Measurements from ENCODE around the gene INTS1.
"Not testable (repeated sequence)": the region's sequence is repeated elsewhere in the genome, so short reads cannot be mapped to it uniquely, and the experiment has no call there.

The INTS1 gene

GRCh38 chr7:1460821-1461645, 43.2 kb downstream of the INTS1 start:
- DNase-seq: no peak

GRCh38 chr7:1459920-1460820, 44.0 kb downstream of the INTS1 start:
- DNase-seq: no peak

DNA sequence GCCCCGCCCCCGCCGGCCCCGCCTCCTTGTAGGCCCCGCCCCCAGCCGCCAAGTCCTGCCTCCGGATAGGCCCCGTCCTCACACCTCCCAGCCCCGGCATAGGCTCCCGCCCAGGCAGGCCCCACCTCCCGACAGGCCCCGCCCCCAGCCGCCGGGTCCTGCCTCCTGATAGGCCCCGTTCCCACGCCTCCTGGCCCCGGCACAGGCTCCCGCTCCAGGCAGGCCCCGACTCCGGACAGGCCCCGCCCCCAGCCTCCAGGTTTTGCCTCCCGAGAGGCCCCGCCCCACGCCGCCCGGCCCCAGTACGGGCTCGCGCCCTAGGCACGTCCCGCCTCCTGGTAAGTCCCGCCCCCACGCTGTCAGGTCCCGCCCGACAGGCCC, 44.7 kb downstream of the INTS1 start:
- DNase-seq: peak; percentile 96 to 98

DNA sequence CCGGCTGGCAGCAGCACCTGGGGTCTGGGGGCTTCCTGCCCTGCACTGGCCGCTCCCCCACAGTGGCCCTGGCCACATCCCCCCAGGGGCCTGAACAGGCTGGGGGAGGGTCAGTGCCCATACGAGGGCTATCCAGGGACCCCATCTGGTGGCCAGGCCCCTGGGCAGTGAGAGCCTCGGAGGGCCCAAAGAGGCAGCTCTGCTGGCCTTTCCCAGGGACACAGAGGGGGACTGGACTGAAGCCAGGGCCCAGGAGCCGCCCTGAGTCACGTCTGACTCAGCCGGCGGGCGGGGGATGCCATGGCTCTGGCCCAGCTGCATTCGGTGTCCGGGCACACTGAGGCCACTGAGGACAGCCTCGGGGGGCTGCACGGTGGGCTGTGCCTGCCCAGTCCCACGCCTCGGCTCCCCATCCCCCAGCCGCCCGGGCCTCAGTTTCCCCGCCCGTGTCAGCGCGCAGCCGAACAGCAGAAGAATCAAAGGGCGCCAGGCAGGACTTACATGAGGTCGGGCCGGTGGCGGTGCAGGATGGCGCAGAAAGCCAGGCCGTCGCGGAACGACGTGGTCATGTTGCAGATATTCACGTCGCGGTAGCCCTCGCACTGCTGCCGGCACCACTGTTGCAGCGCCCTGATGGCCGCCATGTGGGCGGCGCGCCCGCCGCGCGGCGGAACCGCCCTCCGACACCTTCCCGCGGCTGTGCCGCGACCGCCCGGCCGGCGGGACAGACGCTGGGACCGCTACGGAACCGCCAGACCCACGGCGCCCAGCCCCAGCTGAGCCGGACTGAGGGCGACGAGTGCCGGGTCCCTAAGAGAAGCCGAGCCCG, 45.3 kb downstream of the INTS1 start, which contains the start of gene MICALL2:
MICALL2 (minus strand) TSS at position 788 of the 829 bp plus-strand sequence; CDS start at position 644, 144 bp downstream.
- peak in 1 of 2 experiments; percentile 24 for DNase-seq

GRCh38 chr7:1457949-1458682, 46.1 kb downstream of the INTS1 start:
- DNase-seq: no peak

DNA sequence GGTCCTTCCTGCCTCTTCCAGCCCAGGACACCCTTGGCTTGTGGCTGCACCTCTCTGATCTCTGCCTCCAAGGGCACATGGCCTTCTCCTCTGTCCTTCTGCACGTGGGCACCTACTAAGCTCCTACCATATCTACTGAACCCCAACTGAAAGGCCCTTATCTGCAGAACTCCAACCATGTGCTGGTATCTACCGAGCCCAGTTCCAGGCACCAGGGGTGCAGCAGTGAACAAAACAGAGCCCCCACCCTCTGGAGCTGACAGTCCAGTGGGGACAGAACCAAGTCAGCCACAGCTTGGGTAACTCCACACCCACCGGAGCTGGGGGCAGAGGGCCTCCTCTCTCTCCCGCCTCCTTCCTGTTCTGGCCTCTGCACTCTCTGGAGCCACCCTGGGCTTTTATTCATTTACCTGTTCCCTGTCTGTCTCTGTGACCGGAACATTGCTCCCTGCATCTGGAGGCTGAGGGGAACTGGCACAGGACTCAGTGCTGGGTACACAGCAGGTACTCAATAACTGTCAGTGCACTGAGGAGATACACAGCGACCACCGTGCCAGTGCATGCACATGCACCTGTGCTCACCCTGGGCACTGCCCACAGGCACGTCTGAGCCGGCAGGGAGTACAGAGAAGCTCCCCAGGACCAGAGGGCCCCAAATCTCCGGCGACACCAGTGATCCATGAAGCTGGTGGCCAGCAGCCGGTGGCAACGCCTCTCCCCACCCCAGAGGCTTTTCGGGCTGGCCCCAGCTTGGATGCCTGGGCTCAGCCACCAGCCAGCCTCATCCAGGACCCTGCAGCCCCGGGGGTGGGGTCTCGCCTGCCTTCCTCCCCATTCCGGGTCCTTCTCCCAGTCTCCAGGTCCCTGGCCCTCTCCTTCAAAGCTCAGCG, 46.9 kb downstream of the INTS1 start:
- no peak for DNase-seq

DNA sequence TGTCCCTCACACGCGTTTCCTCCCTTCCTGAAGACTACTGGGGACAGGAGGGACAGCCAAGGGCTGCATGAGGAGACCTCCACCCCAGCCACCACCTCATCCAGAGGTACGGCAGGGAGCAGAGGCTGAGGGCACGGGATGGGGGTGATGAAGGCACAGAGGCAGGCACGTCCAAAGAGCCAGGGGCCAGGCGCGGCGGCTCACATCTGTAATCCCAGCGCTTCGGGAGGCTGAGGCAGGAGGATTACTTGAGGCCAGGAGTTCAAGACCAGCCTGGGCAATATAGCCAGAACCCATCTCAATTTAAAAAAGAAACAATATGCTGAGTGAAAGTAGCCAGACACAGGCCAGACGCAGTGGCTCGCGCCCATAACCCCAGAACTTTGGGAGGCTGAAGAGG, 48.2 kb downstream of the INTS1 start:
- DNase-seq: no peak

DNA sequence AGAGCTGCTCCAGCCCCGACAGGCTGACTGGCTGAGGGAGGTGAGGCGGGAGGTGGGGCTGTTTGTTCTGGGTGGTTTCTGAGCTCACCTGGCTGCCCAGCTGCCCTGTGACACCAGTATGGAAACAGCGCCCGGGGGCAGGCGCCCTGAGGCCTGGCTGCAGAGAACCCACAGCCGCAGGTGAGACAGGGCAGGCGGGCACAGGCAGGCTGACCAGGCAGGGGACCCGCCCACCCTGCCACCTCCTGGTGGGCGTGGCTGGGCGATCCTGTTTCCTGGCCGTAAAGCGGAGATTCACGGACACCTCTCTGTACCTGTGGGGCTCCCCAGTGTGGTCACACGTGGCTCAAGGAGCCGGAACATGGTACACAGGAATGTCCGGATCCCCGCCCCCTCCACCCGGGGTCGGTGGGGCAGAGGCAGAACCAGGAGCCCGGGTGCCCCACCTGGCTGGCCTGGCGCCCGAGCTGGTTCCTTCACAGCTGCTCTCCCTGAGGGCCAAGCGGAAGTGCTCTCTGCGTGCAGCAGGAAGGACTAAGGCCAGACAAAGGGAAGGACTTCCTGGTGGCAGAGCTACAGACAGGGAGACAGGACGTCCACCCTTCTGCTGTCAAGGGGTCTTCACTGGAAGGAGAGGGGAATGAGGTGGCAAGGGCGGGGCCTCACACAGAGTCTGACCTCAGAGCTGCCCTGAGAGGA, 48.8 kb downstream of the INTS1 start:
- no peak for DNase-seq

- no peak for DNase-seq
Measured at GRCh38 chr7:1454542-1454941, 49.6 kb downstream of the INTS1 start.

- no peak for DNase-seq
Measured at GRCh38 chr7:1452205-1452604, 52.0 kb downstream of the INTS1 start.

DNA sequence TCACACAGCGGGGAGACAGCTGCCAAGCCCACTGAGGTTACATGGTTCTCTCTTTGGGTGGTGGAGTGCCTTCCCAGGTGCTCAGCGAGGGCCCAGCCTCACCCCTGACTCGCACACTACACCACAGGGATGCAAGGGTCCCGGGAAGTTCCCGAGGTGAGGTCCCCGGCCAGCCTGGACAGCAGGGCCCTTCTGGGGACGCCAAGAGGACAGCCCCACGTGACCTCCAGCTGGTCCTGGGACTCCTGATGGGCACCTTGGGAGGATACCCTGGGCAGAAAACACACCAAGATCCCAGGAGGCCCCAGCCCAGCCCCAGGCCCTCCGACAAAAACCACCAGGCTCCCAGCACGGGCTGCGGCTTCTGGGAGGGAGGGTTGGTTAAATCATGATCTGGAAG, 53.2 kb downstream of the INTS1 start:
- DNase-seq: no peak

DNA sequence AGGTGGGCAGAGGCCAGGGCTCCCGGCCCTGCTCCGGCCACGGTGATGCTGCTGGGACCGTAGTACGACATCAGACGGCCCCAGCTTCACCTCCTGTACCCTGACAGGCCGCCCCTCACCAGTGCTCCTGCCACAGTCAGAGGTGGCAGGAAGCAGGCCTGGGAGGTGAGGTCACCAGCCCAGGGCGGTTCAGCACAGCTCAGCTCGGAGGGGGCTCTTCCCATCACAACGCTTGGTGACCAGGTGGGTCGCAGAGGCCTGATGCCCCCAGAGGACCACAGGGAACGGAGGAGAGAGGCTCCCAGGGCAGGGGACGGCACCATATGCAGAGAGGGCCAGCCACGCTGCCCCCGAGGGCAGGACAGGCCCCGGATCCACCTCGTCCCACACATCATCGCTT, 53.8 kb downstream of the INTS1 start:
- DNase-seq: no peak

DNA sequence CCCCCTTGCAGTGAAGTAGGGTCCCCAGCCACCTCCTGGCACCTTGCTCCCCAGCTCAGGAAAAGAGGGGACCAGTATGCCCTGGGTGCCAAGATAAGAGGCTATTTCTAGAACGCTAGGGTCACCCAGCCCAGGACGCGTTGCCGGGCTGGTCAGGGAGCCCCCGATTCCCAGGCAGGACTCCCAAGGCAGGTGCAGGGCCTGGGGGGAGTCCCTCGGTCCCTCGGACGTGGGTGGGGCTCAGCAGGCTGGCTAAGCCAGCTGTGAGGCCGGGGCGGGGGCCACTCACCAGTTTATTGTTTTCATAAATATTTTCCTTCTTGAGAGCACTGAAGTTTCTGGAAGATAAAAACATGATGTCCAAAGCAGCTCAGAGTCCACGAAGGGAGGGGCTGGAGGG, 54.2 kb downstream of the INTS1 start:
- DNase-seq: no peak

GRCh38 chr7:1449501-1449900, 54.7 kb downstream of the INTS1 start:
- DNase-seq: no peak

GRCh38 chr7:1448958-1449357, 55.2 kb downstream of the INTS1 start:
- no peak for DNase-seq

DNA sequence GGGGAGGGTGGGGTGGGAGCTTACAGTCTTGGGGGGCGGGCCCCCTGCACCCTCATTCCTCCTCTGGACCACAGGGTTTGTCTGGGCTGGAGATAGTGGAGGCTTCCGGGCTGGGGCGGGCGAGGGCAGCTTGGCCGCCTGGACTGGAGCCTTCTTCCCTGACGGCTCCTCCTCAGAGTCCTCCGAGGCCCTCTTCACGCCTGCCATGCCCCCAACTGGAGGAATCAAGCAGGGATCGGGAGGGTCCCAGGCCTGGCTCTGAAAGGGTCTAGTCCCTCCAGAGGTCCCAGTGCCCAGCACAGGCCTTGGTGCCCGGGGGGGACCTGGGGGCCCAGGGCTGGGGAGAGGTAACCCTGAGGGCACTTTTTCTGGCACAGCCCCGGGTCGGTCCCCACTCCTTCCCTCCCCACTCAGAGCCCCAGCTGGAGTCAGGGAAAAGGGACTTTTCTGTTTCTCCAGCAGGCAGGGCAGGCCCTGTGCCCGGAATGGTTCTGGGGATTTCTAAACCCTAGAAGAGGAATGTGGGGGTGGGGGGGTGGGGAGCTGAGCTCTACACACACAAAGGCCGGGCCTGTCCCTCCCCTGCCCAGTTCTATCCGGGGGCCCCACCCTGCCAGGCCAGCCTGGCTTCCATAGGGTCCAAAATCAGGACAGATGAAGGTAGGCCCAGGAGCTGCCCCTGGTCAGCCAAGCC, 56.5 kb downstream of the INTS1 start:
- DNase-seq: no peak

DNA sequence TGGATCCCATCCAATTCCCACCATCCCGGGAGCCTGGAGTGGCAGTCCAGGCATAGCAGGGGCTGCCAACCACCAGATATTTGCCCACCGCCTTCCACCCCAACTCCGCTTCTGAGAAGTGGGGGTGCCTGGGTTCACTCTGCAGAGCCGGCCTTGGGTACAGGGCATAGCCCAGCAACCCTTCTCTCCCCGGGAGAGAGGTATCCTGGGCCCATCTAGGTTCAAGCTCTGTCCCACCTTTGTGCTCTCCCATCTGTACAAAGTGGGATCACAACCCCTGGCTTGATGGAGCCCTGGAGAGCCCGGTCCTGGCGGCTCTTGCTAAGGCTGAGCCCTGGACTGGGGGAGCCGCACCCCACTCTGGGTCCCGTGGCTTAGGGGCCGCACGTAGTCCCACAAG, 57.1 kb downstream of the INTS1 start:
- no peak for DNase-seq

GRCh38 chr7:1446620-1447032, 57.6 kb downstream of the INTS1 start:
- no peak for DNase-seq

DNA sequence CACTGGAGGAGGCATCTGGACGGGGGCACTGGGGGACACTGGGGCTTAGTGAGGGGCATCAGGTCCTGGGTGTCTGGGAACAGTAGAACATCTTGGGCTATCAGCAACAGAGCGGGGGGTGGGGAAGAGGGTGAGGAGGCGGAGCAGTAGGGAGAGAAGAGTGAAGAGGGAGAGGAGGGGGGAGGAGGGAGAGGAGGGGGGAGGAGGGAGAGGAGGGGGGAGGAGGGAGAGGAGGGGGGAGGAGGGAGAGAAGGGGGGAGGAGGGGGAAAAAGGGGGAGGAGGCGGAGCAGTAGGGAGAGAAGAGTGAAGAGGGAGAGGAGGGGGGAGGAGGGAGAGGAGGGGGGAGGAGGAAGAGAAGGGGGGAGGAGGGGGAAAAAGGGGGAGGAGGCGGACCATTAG, 58.2 kb downstream of the INTS1 start:
- not testable (repeated sequence) for DNase-seq

GRCh38 chr7:1445341-1445740, 58.8 kb downstream of the INTS1 start:
- DNase-seq: no peak

Data from stimulated activated CD4-positive, alpha-beta T cell treated with anti-CD3 and anti-CD28 coated beads, Interleukin-4, amount 100 ng/mL, for 4 hours (primary cell).